Hepatocyte (in vitro differentiated cells): Measurements from ENCODE around the gene ATP8B4.

Experiments
- CTCF ChIP-seq: fragments of 200-600 bp; sonication (generic); IDR thresholded peaks from 2 replicates; pipeline ENCODE4 v1.5.1; 2016; ENCODE audit warnings: antibody characterized with exemption, mild to moderate bottlenecking; ENCODE audit not compliant: poor library complexity
- EZH2phosphoT487 ChIP-seq: fragments of 200-600 bp; sonication (generic); IDR thresholded peaks from one replicate; pipeline ENCODE4 v1.6.1; 2018; ENCODE audit warnings: antibody characterized with exemption, mild to moderate bottlenecking, low read depth, moderate library complexity; ENCODE audit not compliant: unreplicated experiment, severe bottlenecking

GRCh38 chr15:50134524-50135024, 15.5 kb upstream of the ATP8B4 start:
- TF ChIP-seq CTCF (no peak), EZH2phosphoT487 (no peak)
